ENCODE data around the gene CREB5.

The CREB5 gene

GRCh38 chr7:28668085-28668484 lies 255.8 kb downstream of the CREB5 start (continued):
- TF ChIP-seq CREB5 (CRISPR knock-in tag; IDR thresholded peaks at IDR 0.05; ENCODE audit: low read depth) (peak; percentile 77), TCF4 (CRISPR knock-in tag; IDR thresholded peaks at IDR 0.05; ENCODE audit: borderline replicate concordance) (no peak), CSDC2 (CRISPR knock-in tag; IDR thresholded peaks at IDR 0.05) (no peak), OSR1 (CRISPR knock-in tag; IDR thresholded peaks at IDR 0.05) (no peak), ZC3H10 (CRISPR knock-in tag; IDR thresholded peaks at IDR 0.05) (no peak)

- no peak for ATAC-seq
- TF ChIP-seq PPARA (CRISPR knock-in tag; IDR thresholded peaks at IDR 0.05; ENCODE audit: borderline replicate concordance) (no peak), RARB (CRISPR knock-in tag; IDR thresholded peaks at IDR 0.05) (no peak), ZFP30 (CRISPR knock-in tag; IDR thresholded peaks at IDR 0.05) (no peak), ZNF70 (CRISPR knock-in tag; IDR thresholded peaks at IDR 0.05) (no peak), ZNF565 (CRISPR knock-in tag; conservative IDR thresholded peaks at IDR 0.05; ENCODE audit: low read depth) (no peak), TCF4 (CRISPR knock-in tag; IDR thresholded peaks at IDR 0.05; ENCODE audit: borderline replicate concordance) (no peak), ESRRG (CRISPR knock-in tag; IDR thresholded peaks at IDR 0.05) (no peak), BACH2 (CRISPR knock-in tag; IDR thresholded peaks at IDR 0.05; ENCODE audit: borderline replicate concordance) (no peak), CREB5 (CRISPR knock-in tag; IDR thresholded peaks at IDR 0.05; ENCODE audit: low read depth) (no peak), ZFP3 (CRISPR knock-in tag; IDR thresholded peaks at IDR 0.05) (no peak), CSDC2 (CRISPR knock-in tag; IDR thresholded peaks at IDR 0.05) (no peak), SNAI2 (CRISPR knock-in tag; IDR thresholded peaks at IDR 0.05) (no peak), CSRNP3 (CRISPR knock-in tag; IDR thresholded peaks at IDR 0.05) (no peak), ISL1 (CRISPR knock-in tag; IDR thresholded peaks at IDR 0.05) (no peak)
- TF ChIP-seq, protein P1, sequence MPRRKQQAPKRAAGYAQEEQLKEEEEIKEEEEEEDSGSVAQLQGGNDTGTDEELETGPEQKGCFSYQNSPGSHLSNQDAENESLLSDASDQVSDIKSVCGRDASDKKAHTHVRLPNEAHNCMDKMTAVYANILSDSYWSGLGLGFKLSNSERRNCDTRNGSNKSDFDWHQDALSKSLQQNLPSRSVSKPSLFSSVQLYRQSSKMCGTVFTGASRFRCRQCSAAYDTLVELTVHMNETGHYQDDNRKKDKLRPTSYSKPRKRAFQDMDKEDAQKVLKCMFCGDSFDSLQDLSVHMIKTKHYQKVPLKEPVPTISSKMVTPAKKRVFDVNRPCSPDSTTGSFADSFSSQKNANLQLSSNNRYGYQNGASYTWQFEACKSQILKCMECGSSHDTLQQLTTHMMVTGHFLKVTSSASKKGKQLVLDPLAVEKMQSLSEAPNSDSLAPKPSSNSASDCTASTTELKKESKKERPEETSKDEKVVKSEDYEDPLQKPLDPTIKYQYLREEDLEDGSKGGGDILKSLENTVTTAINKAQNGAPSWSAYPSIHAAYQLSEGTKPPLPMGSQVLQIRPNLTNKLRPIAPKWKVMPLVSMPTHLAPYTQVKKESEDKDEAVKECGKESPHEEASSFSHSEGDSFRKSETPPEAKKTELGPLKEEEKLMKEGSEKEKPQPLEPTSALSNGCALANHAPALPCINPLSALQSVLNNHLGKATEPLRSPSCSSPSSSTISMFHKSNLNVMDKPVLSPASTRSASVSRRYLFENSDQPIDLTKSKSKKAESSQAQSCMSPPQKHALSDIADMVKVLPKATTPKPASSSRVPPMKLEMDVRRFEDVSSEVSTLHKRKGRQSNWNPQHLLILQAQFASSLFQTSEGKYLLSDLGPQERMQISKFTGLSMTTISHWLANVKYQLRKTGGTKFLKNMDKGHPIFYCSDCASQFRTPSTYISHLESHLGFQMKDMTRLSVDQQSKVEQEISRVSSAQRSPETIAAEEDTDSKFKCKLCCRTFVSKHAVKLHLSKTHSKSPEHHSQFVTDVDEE (CRISPR knock-in tag; IDR thresholded peaks at IDR 0.05): no peak
Measured at GRCh38 chr7:28669330-28669729, 257.0 kb downstream of the CREB5 start.

GRCh38 chr7:28671526-28671925 lies 259.2 kb downstream of the CREB5 start:
- no peak for TF ChIP-seq TCF4 (CRISPR knock-in tag; IDR thresholded peaks at IDR 0.05; ENCODE audit: borderline replicate concordance)
- TF ChIP-seq OSR1 (CRISPR knock-in tag; IDR thresholded peaks at IDR 0.05): no peak
- TF ChIP-seq ZNF70 (CRISPR knock-in tag; IDR thresholded peaks at IDR 0.05): no peak
- no peak for TF ChIP-seq RARB (CRISPR knock-in tag; IDR thresholded peaks at IDR 0.05)
- no peak for TF ChIP-seq GLIS3 (CRISPR knock-in tag; IDR thresholded peaks at IDR 0.05)
- no peak for TF ChIP-seq CSDC2 (CRISPR knock-in tag; IDR thresholded peaks at IDR 0.05)
- TF ChIP-seq ZFP30 (CRISPR knock-in tag; IDR thresholded peaks at IDR 0.05): no peak
- TF ChIP-seq CSRNP3 (CRISPR knock-in tag; IDR thresholded peaks at IDR 0.05): no peak
- no peak for TF ChIP-seq PPARA (CRISPR knock-in tag; IDR thresholded peaks at IDR 0.05; ENCODE audit: borderline replicate concordance)
- TF ChIP-seq ZFP3 (CRISPR knock-in tag; IDR thresholded peaks at IDR 0.05): no peak
- no peak for ATAC-seq

DNA sequence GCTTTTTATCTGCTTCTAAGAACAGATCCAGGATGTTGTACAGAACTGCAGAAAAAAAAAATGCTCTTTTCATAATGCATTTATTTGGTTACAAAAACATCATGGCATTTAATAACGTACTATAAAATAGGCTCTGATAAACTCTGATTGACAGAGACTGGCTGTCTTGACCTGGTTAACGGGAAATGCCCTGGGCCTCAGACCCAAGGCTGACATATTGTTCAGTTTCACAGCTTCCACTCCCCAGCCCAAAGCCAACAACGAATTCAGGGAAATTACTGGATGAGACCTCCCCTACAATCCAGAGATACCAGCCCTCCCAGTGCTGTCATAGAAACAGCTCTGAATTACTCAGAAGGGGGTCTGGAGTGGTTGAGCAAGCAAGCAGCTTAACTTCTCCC lies 260.1 kb downstream of the CREB5 start:
- peak; percentile 27; the same call in 1 of the 3 replicates for ATAC-seq
- TF ChIP-seq ZFP30 (CRISPR knock-in tag; IDR thresholded peaks at IDR 0.05): no peak
- no peak for TF ChIP-seq POU6F1 (CRISPR knock-in tag; IDR thresholded peaks at IDR 0.05; ENCODE audit: borderline replicate concordance, low read depth)
- TF ChIP-seq RARB (CRISPR knock-in tag; IDR thresholded peaks at IDR 0.05): no peak
- no peak for TF ChIP-seq ARNTL (CRISPR knock-in tag; IDR thresholded peaks at IDR 0.05; ENCODE audit: borderline replicate concordance, low read depth)
- peak; percentile 84 for TF ChIP-seq TCF4 (CRISPR knock-in tag; IDR thresholded peaks at IDR 0.05; ENCODE audit: borderline replicate concordance)
- peak; percentile 95 for TF ChIP-seq ISL1 (CRISPR knock-in tag; IDR thresholded peaks at IDR 0.05)
- TF ChIP-seq ZNF8 (CRISPR knock-in tag; IDR thresholded peaks at IDR 0.05): 0 out of 2 replicates have a peak, but pooled peaks have one; percentile 34
- TF ChIP-seq, protein P2, sequence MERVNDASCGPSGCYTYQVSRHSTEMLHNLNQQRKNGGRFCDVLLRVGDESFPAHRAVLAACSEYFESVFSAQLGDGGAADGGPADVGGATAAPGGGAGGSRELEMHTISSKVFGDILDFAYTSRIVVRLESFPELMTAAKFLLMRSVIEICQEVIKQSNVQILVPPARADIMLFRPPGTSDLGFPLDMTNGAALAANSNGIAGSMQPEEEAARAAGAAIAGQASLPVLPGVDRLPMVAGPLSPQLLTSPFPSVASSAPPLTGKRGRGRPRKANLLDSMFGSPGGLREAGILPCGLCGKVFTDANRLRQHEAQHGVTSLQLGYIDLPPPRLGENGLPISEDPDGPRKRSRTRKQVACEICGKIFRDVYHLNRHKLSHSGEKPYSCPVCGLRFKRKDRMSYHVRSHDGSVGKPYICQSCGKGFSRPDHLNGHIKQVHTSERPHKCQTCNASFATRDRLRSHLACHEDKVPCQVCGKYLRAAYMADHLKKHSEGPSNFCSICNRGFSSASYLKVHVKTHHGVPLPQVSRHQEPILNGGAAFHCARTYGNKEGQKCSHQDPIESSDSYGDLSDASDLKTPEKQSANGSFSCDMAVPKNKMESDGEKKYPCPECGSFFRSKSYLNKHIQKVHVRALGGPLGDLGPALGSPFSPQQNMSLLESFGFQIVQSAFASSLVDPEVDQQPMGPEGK (CRISPR knock-in tag; IDR thresholded peaks at IDR 0.05; ENCODE audit: borderline replicate concordance): 0 out of 2 replicates have a peak, but pooled peaks have one; percentile 25
- no peak for TF ChIP-seq OSR1 (CRISPR knock-in tag; IDR thresholded peaks at IDR 0.05)
- no peak for TF ChIP-seq ZNF70 (CRISPR knock-in tag; IDR thresholded peaks at IDR 0.05)
- peak; percentile 52 for TF ChIP-seq SNAI2 (CRISPR knock-in tag; IDR thresholded peaks at IDR 0.05)
- TF ChIP-seq GLIS3 (CRISPR knock-in tag; IDR thresholded peaks at IDR 0.05): peak; percentile 31; the same call in 1 of the 2 replicates
- no peak for TF ChIP-seq ZNF565 (CRISPR knock-in tag; conservative IDR thresholded peaks at IDR 0.05; ENCODE audit: low read depth)
- peak; percentile 51; the same call in 1 of the 2 replicates for TF ChIP-seq CSDC2 (CRISPR knock-in tag; IDR thresholded peaks at IDR 0.05)
- no peak for TF ChIP-seq BACH2 (CRISPR knock-in tag; IDR thresholded peaks at IDR 0.05; ENCODE audit: borderline replicate concordance)
- TF ChIP-seq ZFP3 (CRISPR knock-in tag; IDR thresholded peaks at IDR 0.05): peak; percentile 70; the same call in 1 of the 2 replicates

Data from SK-N-SH treated with all-trans-retinoic acid at 6 μM for 48 hours (cell line).